Dedifferentiated amniotic fluid mesenchymal stem cell (primary cell): Measurements from ENCODE around the gene CCDC159.
"Not testable (repeated sequence)": the region's sequence is repeated elsewhere in the genome, so short reads cannot be mapped to it uniquely, and the experiment has no call there.

Source experiments
- DNase-seq: peaks from one replicate; pipeline ENCODE4 v3.0.0-alpha.2; 2016; ENCODE audit errors: extremely low spot score

The CCDC159 gene

GRCh38 chr19:11338569-11339253 is 7.6 kb upstream of the CCDC159 start:
- no peak for DNase-seq

DNA sequence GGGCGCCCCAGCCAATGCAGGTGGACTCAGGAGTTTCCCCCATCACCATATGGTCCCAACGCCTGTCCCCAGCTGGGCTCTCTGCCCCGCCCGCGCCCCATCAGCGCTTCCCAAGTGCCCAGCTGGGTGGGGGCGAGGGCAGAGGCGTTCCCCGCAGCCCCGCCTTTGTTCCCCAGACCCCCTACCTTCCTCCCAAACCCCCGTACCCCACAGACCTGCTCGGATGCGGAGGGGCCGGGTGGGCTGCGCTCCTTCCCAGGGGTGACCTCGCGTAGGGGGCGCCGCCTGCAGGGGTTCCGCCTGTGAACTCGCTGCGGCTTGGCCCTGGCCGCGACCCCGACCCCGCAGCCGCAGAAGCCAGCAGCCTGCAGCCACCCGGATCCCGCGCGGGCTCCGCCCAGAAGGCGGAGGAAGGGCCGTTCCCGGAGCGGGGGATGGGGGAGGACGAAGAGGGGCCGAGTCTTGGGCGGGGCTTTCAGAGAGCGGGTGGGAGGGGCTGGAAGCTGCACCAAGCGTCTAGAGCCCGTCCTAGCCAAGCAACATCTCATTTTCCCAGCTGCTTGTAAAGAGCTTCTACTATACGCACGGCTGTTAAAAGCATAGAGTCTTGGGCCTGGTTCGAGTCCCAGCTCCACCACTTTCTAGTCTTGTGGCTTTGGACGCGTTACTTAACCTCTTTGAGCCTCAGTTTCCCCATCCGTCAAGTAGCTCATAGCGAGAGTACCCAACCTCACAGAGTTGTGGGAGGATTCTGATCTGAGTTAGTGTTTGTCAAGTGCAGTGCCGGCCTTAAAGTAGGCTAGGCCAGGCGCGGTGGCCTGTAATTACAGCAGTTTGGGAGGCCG is 6.8 kb upstream of the CCDC159 start, which contains the start of gene RAB3D:
RAB3D (minus strand) TSS at position 404 of the 845 bp plus-strand sequence. CDS start 2,258 bp downstream, outside the sequence.
- peak; percentile 53 for DNase-seq

- not testable (repeated sequence) for DNase-seq
These were observed 6.2 kb upstream of the CCDC159 start for GRCh38 chr19:11340099-11340467.

DNA sequence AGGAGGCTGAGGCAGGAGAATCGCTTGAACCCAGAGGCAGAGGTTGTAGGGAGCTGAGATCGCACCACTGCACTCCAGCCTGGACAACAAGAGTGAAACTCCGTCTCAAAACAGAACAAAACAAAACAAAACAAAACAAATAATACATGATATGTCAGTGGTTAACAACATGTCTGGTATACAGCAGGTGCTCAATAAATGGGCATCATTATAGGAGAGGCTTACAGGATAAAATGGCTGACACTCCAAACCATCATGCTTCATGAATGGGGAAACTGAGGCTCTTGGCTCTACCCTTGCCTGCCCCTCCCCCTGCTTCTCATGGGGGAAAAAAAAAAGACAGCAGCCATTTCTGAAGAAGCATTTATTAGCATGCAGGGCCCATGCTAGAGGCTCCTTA is 3.9 kb upstream of the CCDC159 start:
- DNase-seq: no peak

DNA sequence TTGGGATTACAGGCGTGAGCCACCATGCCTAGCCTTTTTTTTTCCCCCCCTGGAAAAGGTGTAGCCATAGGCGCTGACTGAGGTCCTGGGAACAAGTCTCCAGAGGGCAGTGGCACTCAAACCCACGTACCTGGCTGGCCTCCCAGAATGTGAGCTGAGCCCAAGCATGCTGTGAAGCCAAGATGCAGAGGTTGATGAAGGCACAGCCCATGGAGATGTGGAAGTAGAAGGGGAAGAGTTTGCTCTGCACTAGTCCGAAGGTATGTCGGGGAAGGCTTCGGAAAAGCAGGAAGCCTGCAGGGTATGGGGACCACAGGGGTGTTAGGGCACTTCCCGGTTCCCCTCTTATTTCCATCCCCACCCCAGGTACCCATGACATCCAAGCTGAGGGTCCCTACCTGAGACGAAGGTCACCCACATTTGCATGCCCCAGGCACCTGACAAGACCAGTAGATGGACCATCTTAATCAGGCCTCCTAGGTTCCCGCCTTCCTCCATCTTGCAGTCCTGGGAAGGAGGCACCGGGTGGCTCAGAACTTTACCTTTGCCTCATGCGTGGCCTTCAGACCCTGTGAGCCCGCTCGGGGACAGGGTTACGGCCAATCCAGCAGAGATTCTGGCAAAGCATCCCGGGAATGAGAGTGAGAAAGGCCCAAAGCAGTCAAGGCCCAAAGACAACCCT is 1.1 kb upstream of the CCDC159 start:
- no peak for DNase-seq

DNA sequence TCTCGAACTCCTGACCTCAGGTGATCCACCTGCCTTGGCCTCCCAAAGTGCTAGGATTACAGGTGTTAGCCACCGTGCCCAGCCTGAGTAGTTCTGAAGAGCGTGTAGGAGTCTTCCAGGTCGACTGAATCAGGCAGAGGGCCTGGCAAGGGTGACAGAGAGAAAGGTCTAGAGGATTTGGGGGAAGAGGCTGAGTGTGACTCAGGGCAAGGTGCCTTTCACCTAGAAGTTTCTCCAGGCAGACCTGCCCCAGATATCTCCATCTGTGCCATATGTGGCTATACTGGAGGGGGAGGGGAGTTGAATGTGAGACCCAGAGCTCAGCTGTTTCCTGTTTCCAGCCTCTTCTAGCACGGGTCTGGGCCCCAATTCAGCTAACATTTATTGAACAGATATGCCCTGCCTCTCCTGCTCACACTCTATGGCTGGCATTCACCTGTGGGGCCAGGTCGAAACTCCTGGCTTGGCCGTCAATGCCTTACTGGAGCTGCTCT is 1.3 kb downstream of the CCDC159 start:
- DNase-seq: no peak

DNA sequence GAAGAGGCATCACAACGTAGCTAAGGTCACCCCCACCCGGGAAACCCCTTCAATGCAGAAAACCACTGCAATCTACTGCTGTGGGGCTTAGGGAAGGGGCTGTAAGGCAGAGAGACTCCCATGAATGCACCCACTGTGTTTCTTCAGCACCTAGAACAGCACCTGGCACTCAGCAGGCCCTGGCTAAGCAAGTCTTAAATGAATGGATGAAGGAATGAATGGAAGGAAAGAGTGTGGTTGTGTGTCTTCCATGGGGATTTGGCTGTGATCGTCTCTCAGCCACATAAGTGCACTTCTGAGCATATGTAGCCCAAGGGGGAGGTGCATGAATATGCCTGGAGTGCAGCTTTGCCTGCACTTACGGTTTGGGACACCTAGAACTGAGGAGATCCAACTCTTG is 2.9 kb downstream of the CCDC159 start:
- DNase-seq: no peak

DNA sequence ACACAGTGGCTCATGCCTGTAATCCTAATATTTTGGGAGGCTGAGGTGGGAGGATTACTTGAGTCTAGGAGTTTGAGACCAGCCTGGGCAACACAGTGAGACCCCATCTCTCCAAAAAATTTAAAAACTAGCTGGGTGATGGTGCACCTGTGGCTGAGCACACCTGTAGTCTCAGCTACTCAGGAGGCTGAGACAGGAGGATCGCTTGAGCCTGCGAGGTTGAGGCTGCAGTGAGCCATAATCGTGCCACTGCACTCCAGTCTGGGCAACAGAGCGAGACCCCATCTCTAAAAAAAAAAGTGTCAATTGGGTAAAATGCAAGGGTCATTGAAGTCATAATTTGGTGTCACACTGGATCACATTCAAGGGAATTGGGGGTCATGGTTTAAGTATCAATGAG is 7.8 kb downstream of the CCDC159 start:
- DNase-seq: not testable (repeated sequence)

GRCh38 chr19:11355160-11356073 is 9.1 kb downstream of the CCDC159 start, which contains the start of gene PLPPR2:
Gene PLPPR2 (plus strand): TSS chr19:11355432. CDS start chr19:11357674, 2,242 bp downstream.
- DNase-seq: peak; percentile 89

DNA sequence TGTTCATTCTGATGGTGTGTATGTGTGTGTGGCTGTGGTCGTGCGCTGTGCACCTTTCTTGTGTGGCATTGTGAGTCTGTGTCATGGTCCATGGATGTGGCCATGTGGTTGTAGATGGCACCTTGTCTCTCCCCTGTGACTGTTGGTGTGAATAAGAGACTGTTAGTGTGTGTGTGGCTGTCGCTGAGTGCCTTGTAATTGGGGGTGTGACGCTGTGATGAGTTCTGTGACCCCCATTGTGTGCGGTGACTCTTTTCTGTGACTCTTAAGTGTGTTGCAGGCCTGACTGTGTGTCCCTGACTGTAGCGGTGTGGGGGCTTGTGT is 9.7 kb downstream of the CCDC159 start:
- no peak for DNase-seq

DNA sequence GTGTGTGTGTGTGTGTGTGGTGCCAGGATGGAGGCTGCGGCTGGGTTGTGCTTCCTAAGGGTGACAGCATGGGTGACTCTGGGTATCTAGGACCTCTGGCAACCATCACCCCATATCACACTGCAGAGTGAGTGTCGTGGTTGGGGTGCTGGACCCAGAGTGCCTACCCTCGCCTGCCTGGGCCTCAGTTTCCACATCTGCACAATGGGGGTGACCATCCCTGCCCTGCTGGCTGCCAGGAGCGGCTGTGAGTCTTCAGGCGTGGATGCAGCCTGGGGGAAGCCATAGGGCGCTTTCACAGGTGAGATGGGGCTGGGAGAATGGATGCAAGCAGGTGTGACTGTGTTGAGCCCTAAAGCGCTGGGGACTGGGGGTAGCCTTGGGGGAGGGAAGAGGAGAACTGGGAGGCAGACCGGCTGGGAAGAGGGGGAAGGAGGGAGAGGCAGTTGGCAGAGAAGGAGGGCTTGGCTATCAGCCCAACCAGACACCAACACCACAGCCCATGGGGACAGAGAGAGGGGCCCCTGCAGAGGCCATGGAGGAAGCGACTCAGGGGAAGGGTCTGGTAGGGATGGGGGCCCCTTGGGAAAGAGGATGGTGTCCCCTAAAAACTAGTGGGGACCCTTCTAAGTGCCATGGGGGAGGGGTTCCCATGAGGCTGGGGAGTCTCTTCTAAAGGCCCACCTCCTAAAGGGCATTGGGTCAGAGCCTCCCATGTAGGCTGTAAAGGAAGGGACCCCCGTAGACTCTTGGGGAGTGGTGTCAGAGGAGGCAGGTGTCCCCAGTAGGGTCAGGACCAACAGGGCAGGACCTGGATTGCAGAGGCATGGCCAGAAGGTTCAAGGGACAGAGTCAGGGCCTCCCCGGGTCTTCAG is 10.6 kb downstream of the CCDC159 start:
- DNase-seq: no peak

DNA sequence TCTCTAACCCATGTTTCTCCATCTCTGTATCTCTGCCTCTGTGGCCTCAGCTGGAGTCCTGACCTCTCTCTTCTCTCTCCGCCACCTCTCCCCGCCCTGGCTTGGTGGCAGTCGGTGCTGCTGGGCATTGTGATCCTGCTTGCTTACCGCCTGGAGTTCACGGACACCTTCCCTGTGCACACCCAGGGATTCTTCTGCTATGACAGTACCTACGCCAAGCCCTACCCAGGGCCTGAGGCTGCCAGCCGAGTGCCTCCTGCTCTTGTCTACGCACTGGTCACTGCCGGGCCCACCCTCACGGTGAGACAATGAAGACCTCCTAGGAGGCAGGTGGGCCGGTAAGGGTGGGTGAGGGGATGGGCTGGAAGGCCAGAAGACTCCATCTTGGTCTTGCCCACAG is 13.1 kb downstream of the CCDC159 start:
- no peak for DNase-seq

GRCh38 chr19:11361037-11361770 is 14.9 kb downstream of the CCDC159 start:
- DNase-seq: no peak

- no peak for DNase-seq
These were observed 15.7 kb downstream of the CCDC159 start for GRCh38 chr19:11361771-11362731.

GRCh38 chr19:11363881-11364280 is 17.6 kb downstream of the CCDC159 start:
- DNase-seq: no peak

DNA sequence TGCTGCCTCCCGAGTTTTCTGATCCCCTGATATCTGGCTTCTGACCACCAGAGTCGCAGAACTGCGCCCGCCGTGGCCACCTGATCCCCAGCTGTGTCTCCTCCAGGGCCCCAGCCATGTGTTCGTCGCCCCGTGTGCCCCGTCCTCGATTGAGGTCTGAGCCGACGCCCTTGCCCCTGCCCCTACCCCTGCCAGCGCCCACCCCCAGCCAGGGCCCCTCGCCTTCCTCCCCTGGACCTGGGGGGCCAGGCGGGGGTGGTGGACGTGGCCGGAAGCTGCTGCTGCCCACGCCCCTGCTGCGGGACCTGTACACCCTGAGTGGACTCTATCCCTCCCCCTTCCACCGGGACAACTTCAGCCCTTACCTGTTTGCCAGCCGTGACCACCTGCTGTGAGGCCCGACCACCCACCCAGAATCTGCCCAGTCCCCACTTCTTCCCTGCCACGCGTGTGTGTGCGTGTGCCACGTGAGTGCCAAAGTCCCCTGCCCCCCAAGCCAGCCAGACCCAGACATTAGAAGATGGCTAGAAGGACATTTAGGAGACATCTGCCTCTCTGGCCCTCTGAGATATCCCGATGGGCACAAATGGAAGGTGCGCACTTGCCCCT is 18.1 kb downstream of the CCDC159 start:
- no peak for DNase-seq

DNA sequence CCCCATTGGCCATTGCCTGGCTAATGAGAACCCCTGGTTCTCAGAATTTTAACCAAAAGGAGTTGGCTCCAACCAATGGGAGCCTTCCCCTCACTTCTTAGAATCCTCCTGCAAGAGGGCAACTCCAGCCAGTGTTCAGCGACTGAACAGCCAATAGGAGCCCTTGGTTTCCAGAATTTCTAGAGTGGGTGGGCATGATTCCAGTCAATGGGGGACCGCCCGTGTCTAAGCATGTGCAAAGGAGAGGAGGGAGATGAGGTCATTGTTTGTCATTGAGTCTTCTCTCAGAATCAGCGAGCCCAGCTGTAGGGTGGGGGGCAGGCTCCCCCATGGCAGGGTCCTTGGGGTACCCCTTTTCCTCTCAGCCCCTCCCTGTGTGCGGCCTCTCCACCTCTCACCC is 18.6 kb downstream of the CCDC159 start:
- DNase-seq: no peak

DNA sequence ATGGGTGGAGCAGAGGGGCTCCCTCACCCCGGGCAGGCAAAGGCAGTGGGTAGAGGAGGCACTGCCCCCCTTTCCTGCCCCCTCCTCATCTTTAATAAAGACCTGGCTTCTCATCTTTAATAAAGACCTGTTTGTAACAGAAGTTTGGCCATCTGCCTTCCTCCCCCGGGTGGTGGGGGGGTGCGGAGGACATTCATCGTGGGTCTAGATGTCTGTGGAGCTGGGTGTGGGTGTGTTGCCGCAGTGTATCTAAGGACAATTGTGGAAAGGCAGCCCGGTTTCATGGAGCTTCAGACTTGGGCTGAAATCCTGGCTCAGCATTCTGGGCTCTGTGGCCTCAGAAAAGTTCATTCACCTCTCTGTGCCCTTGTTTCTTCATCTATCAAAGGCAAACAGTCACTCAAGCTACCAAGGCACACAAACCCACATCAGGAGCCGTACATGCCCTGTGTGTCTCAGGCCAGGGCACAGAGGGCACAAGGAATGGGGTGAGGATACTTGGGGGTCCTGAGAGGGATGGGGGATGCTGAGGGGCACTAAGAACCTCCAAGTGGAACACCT is 19.3 kb downstream of the CCDC159 start:
- no peak for DNase-seq
